Renal cortex interstitium (tissue), 11 donors: Measurements from ENCODE around the gene SLC4A8. TPM values are rescaled to one million over a fixed set of nuclear protein-coding genes. Genes with fewer than 3 reads are reported as not detected.

Experiments used
- DNase-seq, 11 donors: peaks; one replicate each; pipeline ENCODE4 v3.0.0-alpha.2; 2013; ENCODE audit warnings: low read depth in 9 of 11, low spot score in 4 of 11; ENCODE audit errors: extremely low read depth in 1 of 11
- polyA plus RNA-seq, 3 donors: library from polyadenylated mRNA; unstranded; fragments of 120-200 nt; gene quantifications; one replicate each; pipeline ENCODE4 v1.2.1, GENCODE V29; 2013; ENCODE audit not compliant: insufficient read length in 3 of 3

SLC4A8 gene
- polyA plus RNA-seq, 3 donors: 3.2 to 4.9 (median 4.1) TPM

- no peak for DNase-seq
Observed at GRCh38 chr12:51392556-51393237, 31.9 kb upstream of the SLC4A8 start.

GRCh38 chr12:51393676-51394545 lies 30.7 kb upstream of the SLC4A8 start:
- no peak for DNase-seq

GRCh38 chr12:51395283-51396230 lies 29.1 kb upstream of the SLC4A8 start:
- no peak for DNase-seq

- DNase-seq: no peak
Observed at GRCh38 chr12:51397670-51398069, 27.0 kb upstream of the SLC4A8 start.

- no peak for DNase-seq
Observed at GRCh38 chr12:51399891-51400290, 24.7 kb upstream of the SLC4A8 start.

- no peak for DNase-seq
Observed at GRCh38 chr12:51401020-51401419, 23.6 kb upstream of the SLC4A8 start.

GRCh38 chr12:51401486-51401885 lies 23.1 kb upstream of the SLC4A8 start:
- DNase-seq: no peak

- no peak for DNase-seq
Observed at GRCh38 chr12:51401900-51402299, 22.7 kb upstream of the SLC4A8 start.

GRCh38 chr12:51403159-51403558 lies 21.5 kb upstream of the SLC4A8 start:
- no peak for DNase-seq

- DNase-seq: no peak
Observed at GRCh38 chr12:51403681-51404136, 20.9 kb upstream of the SLC4A8 start.

- DNase-seq: no peak
Observed at GRCh38 chr12:51404627-51405026, 20.0 kb upstream of the SLC4A8 start.

- DNase-seq: peak in 1 of 11 donors; percentile 17
Observed at GRCh38 chr12:51405801-51406207, 18.8 kb upstream of the SLC4A8 start.

GRCh38 chr12:51406290-51406689 lies 18.3 kb upstream of the SLC4A8 start:
- DNase-seq: no peak

GRCh38 chr12:51406859-51407258 lies 17.8 kb upstream of the SLC4A8 start:
- no peak for DNase-seq

GRCh38 chr12:51407604-51408003 lies 17.0 kb upstream of the SLC4A8 start:
- no peak for DNase-seq

GRCh38 chr12:51409846-51410245 lies 14.8 kb upstream of the SLC4A8 start:
- no peak for DNase-seq

GRCh38 chr12:51413149-51413548 lies 11.5 kb upstream of the SLC4A8 start:
- no peak for DNase-seq

GRCh38 chr12:51413791-51414190 lies 10.8 kb upstream of the SLC4A8 start:
- DNase-seq: no peak

GRCh38 chr12:51415931-51416330 lies 8.7 kb upstream of the SLC4A8 start:
- no peak for DNase-seq
